DMS 273 (cell line): ENCODE measurements around the gene OR4C3.
"Not testable (repeated sequence)": the region's sequence is repeated elsewhere in the genome, so short reads cannot be mapped to it uniquely, and the experiment has no call there.

ENCODE experiments used
- DNase-seq: peaks from one replicate; lab custom pipeline; 2025; ENCODE audit not compliant: unreplicated experiment; lab: John Stamatoyannopoulos, UW

OR4C3 gene

DNA sequence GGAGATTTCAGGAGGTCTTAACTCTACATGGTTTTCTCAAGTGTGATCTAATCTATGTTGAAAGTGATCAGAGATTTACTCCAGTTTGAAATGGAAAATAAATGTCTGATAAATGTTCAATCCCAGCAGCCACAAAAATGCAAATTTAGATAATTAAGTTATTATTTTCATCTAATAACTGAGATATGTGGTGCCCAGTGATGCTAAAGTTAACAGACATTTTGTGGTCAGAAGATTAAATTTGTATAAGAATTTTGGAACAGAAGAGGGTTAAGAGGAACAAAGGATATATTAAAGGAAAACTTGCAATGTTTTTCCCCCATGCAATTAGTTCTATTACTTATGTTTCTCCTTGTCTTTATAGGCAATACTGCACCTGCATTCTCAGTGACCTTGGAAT is at the start of gene OR4C3:
TSS of gene OR4C3 (plus strand) at position 301 of the 400 bp plus-strand sequence. CDS start 102 bp downstream, outside the sequence.
- DNase-seq, result not testable (repeated sequence)

DNA sequence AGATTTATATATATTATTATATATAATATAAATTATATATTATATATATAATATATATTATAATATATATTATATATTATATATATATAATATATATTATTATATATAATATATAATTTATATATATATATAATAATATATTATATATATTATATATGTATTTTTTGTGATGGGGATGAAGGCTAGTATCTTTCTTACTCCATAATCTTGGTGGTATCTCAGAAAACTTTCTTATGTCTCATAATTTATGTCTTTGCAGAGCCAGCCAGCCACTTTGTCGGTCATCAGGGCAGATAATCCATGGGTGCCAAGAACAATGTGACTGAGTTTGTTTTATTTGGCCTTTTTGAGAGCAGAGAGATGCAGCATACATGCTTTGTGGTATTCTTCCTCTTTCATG is 18.8 kb upstream of the OR4C3 start, which contains the start of gene OR4S1:
TSS of gene OR4S1 (plus strand) at position 301 of the 400 bp plus-strand sequence. CDS start at position 301, 0 bp downstream.
- DNase-seq, result no peak

DNA sequence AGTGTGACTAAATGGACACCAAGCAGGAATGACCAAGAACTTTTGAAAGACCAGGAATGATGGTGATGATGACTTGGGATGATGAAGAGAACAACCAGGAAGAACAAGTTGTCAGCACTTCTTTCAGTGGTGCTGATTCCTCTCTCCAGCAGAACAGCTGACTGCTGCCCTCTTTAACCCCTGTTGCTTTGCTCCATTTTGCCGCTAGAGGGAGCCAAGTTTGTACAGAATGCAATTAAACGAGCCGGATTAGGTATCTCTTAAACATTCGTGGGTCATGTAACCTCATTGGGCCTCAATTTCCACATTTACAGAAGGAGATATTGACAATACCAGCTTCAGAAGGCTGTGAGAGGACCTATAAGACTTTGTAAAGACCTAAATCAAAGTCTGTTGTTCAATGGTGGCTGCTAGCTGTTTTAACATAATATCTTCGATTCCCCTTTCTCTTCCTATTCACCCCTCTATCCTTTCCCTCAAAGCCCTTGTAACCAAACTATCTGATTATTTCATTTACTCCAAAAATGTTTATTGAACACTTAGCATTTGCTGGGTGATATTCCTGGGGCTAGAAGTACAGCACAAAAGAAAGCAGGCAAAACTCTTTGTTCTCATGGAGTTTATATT is 16.8 kb upstream of the OR4C3 start:
- DNase-seq, result peak; percentile 76

DNA sequence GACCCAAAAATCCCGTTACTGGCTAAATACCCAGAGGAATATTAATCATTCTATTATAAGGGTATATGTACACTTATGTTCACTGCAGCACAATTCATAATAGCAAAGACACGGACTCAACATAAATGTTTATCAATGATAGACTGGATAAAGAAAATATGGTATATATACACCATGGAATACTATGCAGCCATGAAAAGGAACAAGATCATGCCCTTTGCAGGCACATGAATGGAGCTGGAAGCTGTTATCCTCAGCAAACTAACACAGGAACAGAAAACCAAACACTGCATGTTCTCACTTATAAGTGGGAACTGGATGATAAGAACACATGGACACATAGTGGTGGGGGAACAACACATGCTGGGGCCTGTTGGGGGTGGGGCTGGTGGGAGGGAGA is 11.1 kb upstream of the OR4C3 start:
- not testable (repeated sequence) for DNase-seq

DNA sequence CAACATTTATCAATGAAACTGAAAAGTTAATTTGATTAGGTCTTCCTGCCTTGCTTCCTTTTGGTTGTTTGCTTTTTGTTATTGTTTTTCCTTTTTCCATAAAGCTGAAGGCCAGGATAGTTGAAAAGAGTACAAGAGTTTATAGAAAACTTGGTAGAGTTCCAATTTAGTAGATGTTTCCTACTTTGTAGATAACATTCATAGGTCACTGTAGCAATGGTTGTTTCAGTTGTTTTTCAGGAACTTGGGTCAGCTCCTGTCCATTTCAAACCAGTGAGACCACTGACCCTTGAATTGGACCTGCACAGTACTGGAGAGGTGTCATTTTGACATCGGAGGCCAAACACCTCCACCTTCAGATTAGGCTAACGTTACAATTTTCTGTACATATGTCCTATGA is 4.9 kb upstream of the OR4C3 start:
- not testable (repeated sequence) for DNase-seq

DNA sequence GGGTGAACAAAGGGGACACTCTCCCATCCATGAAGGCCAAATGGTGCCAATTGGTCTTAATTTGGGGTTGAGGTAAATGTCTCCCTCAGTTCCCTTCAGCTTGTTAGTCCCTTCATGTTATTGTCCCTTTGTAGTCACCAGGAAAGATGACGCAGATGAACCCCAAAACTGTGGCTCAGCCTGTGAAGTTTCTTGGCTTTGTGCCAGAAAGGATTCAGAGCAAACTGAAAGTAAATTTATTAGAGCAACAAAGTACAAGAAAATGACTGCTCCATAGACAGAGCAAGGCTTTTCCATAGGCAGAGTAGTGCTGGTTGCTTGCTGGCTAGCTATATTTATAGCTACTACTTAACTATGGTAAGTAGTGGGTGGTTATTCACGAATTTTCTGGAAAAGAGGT is 16.7 kb downstream of the OR4C3 start:
- DNase-seq, result no peak

DNA sequence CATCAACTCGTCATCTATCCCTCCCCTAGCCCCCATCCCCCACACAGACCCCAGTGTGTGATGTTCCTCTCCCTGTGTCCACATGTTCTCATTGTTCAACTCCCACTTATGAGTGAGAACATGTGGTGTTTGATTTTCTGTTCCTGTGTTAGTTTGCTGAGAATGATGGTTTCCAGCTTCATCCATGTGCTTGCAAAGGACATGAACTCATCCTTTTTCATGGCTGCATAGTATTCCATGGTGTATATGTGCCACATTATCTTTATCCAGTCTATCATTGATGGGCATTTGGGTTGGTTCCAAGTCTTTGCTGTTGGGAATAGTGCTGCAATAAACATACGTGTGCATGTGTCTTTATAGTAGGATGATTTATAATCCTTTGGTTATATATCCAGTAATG is 17.8 kb downstream of the OR4C3 start:
- DNase-seq, result not testable (repeated sequence)

DNA sequence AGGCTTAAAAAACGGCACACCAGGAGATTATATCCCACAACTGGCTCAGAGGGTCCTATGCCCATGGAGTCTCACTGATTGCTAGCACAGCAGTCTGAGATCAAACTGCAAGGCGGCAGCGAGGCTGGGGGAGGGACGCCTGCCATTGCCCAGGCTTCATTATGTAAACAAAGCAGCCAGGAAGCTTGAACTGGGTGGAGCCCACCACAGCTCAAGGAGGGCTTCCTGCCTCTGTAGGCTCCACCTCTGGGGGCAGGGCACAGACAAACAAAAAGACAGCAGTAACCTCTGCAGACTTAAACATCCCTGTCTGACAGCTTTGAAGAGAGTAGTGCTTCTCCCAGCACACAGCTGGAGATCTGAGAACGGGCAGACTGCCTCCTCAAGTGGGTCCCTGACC is 21.6 kb downstream of the OR4C3 start:
- DNase-seq, result not testable (repeated sequence)

DNA sequence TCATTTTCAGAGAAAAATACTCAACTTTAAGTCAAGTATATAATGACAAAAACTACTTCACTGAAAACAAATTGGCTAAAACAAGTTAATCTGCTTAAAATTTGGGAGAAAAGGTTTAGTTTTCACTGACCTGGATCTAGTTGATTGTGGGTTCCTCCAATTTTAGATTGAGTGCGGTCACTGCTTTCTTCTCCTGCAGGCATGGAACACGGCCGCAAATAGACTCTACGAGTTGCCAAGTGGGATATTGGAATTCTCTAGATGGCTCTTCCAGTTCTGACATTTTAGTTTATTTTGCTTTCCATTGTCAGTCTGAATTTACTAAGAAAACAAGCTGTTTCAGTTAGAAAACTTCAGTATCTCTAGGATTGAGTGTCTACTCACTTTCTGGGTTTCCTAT is 29.3 kb downstream of the OR4C3 start:
- DNase-seq, result no peak

DNA sequence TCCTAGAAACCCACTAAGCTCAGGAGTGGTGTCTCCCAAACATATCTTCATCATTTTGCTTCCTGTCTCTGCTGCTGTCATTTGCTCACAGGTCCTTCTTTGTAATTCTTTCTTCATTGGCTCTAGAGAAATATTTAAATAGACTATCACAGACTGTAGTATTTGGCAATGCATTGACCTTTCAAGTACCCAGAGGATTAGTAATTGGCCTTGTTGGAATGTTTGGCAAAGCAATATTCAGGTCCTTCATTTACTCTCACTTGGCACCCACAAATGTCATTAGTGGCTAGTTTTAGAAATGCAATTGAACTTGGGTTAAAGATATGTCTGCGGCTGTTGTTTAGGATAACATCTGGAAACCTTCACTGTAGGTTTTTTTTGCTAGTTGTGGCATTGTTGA is 30.0 kb downstream of the OR4C3 start:
- no peak for DNase-seq

DNA sequence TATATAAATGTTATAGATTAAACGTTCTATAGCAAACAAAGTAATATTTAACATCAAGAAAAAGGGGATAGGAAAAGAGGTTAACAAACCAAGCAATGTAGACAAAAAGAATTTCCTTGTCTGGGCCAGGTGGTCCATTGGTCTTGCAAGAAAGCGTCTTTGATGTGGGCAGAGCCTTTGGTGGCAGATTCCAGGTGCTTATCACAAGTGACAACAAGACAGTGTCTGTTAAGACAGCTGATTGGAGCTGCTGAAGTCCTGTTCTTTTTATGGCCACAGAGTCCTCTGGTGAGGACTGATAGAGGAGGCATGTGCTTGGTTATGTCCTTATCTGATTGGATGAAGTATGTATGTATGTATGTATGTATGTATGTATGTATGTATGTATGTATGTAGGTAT is 36.6 kb downstream of the OR4C3 start:
- not testable (repeated sequence) for DNase-seq

DNA sequence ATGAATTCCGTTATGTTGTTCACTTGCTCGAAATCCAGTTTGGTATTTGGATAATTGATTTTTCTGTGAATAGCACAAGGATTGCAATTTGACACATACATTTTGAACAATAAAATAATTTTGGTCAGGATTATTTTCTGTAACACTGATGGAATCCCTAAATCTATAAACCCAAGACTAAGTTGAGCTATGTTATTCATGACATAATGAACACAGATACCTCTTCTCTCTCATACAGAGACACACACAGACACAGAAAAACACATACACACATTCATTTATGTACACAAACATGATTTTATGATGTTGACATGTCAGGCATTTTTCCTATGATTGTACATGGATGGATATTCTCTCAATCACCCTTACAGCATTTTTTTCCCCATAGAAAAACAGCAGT is 41.6 kb downstream of the OR4C3 start, which contains the start of gene OR4C5:
TSS of gene OR4C5 (minus strand) at position 101 of the 400 bp plus-strand sequence. CDS start at position 101, 0 bp downstream.
- DNase-seq, result no peak
